Measurements from ENCODE around the gene ABL1.

GRCh38 chr9:130918826-130919558 lies 83.9 kb downstream of the ABL1 start:
- TF ChIP-seq CTCF (IDR thresholded peaks at IDR 0.05; ENCODE audit: borderline replicate concordance, extremely low read depth, low read length, poor library complexity, severe bottlenecking) (no peak), EZH2 (IDR thresholded peaks at IDR 0.05; ENCODE audit: borderline replicate concordance, low read depth, low read length, severe bottlenecking) (no peak)
